WTC11 (cell line): Measurements from ENCODE around the gene F2R. TPM values are rescaled to one million over a fixed set of nuclear protein-coding genes. Genes with fewer than 3 reads are reported as not detected.

Source experiments
- ATAC-seq: fragments of 200-7000 bp; cut with Tn5 transposase; 2 replicates; pipeline ENCODE4 v1.10.0; 2021; ENCODE audit warnings: mild to moderate bottlenecking, moderate library complexity
- CTCF ChIA-PET: fragments of 300-600 bp; sonication (Branson Sonifier 250); formaldehyde crosslinking; loops from one replicate; lab custom pipeline; 2021; ENCODE audit warnings: antibody characterized with exemption; lab: Charles Lee
- POLR2A ChIA-PET: fragments of 350-600 bp; sonication (Branson Sonifier 250); formaldehyde crosslinking; loops from one replicate; lab custom pipeline; 2021; ENCODE audit warnings: antibody characterized with exemption; lab: Charles Lee
- DNase-seq: peaks from one replicate; pipeline ENCODE4 v3.0.0; 2021; ENCODE audit warnings: low spot score
- H3K27ac Mint-ChIP-seq: 2 replicates; pipeline ENCODE4 v1.8.0; 2021; ENCODE audit warnings: mixed read lengths
- H3K27me3 Mint-ChIP-seq: 2 replicates; pipeline ENCODE4 v1.8.0; 2021; ENCODE audit warnings: low read depth, mild to moderate bottlenecking, moderate library complexity, mixed read lengths
- H3K36me3 Mint-ChIP-seq: 2 replicates; pipeline ENCODE4 v1.8.0; 2021; ENCODE audit warnings: mixed read lengths
- H3K4me1 Mint-ChIP-seq: 2 replicates; pipeline ENCODE4 v1.8.0; 2022; ENCODE audit warnings: mixed read lengths
- H3K4me3 Mint-ChIP-seq: 2 replicates; pipeline ENCODE4 v1.8.0; 2021; ENCODE audit warnings: mild to moderate bottlenecking, moderate library complexity, mixed read lengths
- H3K9me3 Mint-ChIP-seq: 2 replicates; pipeline ENCODE4 v1.8.0; 2021; ENCODE audit warnings: mixed read lengths
- ATF6 ChIP-seq: sonication (generic); formaldehyde crosslinking; IDR thresholded peaks from 2 replicates; pipeline ENCODE4 v1.8.1; 2023; ENCODE audit warnings: mild to moderate bottlenecking, missing genetic modification reagents
- EMX1 ChIP-seq: fragments of 250-450 bp; sonication (Bioruptor Pico); IDR thresholded peaks from 2 replicates; pipeline ENCODE4 v1.8.0; 2021; ENCODE audit warnings: mild to moderate bottlenecking
- HMGXB4 ChIP-seq: sonication (generic); formaldehyde crosslinking; IDR thresholded peaks from 2 replicates; pipeline ENCODE4 v1.8.1; 2023; ENCODE audit warnings: mild to moderate bottlenecking, moderate library complexity, missing genetic modification reagents
- JAZF1 ChIP-seq: fragments of 250-450 bp; sonication (Bioruptor Pico); IDR thresholded peaks from 2 replicates; pipeline ENCODE4 v1.9.0; 2021; ENCODE audit warnings: moderate library complexity, mild to moderate bottlenecking, inconsistent platforms
- KAT7 ChIP-seq: sonication (generic); formaldehyde crosslinking; IDR thresholded peaks from 2 replicates; pipeline ENCODE4 v1.8.1; 2023; ENCODE audit warnings: missing genetic modification reagents, mild to moderate bottlenecking, borderline replicate concordance
- NFE2L1 ChIP-seq: sonication (generic); formaldehyde crosslinking; IDR thresholded peaks from 2 replicates; pipeline ENCODE4 v1.8.1; 2023; ENCODE audit warnings: missing genetic modification reagents
- NFYB ChIP-seq: sonication (generic); formaldehyde crosslinking; conservative IDR thresholded peaks from 2 replicates; pipeline ENCODE4 v1.8.0; 2022; ENCODE audit warnings: low read depth, missing genetic modification reagents
- NR3C1 ChIP-seq: sonication (generic); formaldehyde crosslinking; conservative IDR thresholded peaks from 2 replicates; pipeline ENCODE4 v1.8.1; 2023; ENCODE audit warnings: low read depth, mild to moderate bottlenecking, missing genetic modification reagents
- RORB ChIP-seq: fragments of 250-450 bp; sonication (Bioruptor Pico); IDR thresholded peaks from 2 replicates; pipeline ENCODE4 v1.9.0; 2021; ENCODE audit warnings: mild to moderate bottlenecking
- SMAD4 ChIP-seq: sonication (generic); formaldehyde crosslinking; IDR thresholded peaks from 2 replicates; pipeline ENCODE4 v1.8.0; 2022; ENCODE audit warnings: mild to moderate bottlenecking, missing genetic modification reagents
- STAT6 ChIP-seq: sonication (generic); formaldehyde crosslinking; conservative IDR thresholded peaks from 2 replicates; pipeline ENCODE4 v1.8.1; 2023; ENCODE audit warnings: mild to moderate bottlenecking, low read depth, missing genetic modification reagents, moderate library complexity
- ZBTB43 ChIP-seq: sonication (generic); formaldehyde crosslinking; IDR thresholded peaks from 2 replicates; pipeline ENCODE4 v1.8.1; 2023; ENCODE audit warnings: mild to moderate bottlenecking, missing genetic modification reagents
- ZNF138 ChIP-seq: sonication (generic); formaldehyde crosslinking; conservative IDR thresholded peaks from 2 replicates; pipeline ENCODE4 v1.8.1; 2022; ENCODE audit warnings: mild to moderate bottlenecking, moderate library complexity, missing genetic modification reagents
- ZNF232 ChIP-seq: sonication (generic); formaldehyde crosslinking; IDR thresholded peaks from 2 replicates; pipeline ENCODE4 v1.8.0; 2022; ENCODE audit warnings: mild to moderate bottlenecking, missing genetic modification reagents
- ZNF532 ChIP-seq: fragments of 250-450 bp; sonication (Bioruptor Pico); IDR thresholded peaks from 2 replicates; pipeline ENCODE4 v1.9.0; 2021; ENCODE audit warnings: mild to moderate bottlenecking, borderline replicate concordance
- ZNF671 ChIP-seq: fragments of 250-450 bp; sonication (Bioruptor Pico); IDR thresholded peaks from 2 replicates; pipeline ENCODE4 v1.8.0; 2021; ENCODE audit warnings: mild to moderate bottlenecking
- total RNA-seq: library from RNA; stranded (reverse); gene quantifications from 3 replicates; pipeline ENCODE4 v1.2.3, GENCODE V29; 2021
- TF ChIP-seq, protein P1 (sequence below): sonication (generic); formaldehyde crosslinking; IDR thresholded peaks from 2 replicates; pipeline ENCODE4 v1.8.0; 2022; ENCODE audit warnings: mild to moderate bottlenecking, missing genetic modification reagents

The F2R gene
- total RNA-seq, 1 experiment from 2014 or later, result 18.4 TPM

GRCh38 chr5:76694317-76694716 lies 21.6 kb upstream of the F2R start:
- ATAC-seq, result no peak
- H3K4me3 Mint-ChIP-seq, result no peak overlapping the region
- CTCF ChIA-PET, result interaction anchor here (1.2 kb wide), 1 partner anchor 519 kb away, joined by 4 read pairs; no protein-coding TSS in a partner anchor

DNA sequence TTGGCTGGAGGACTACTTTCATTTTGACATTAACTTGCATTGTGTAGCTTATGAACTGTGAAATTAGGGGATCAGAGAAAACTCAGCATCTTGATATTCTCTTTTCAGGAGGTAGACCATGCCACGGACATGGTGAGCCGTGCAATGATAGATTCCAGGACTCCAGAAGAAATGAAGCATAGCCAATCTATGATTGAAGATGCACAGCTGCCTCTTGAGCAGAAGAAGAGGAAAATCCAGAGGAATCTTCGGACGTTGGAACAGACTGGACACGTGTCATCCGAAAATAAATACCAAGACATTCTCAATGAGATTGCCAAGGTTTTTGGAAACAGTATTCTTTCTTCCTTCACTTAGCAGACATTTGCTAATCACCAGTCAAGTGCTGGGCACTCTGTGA lies 20.6 kb upstream of the F2R start:
- peaks cover 12% of the 10 kb centered on the region for H3K36me3 Mint-ChIP-seq
- no peak overlapping the region for H3K27ac Mint-ChIP-seq
- H3K27me3 Mint-ChIP-seq, result no peaks in the 10 kb centered on the region
- no peak for DNase-seq
- ChIA-PET POLR2A (no interaction called here), CTCF (interaction anchor here (1.2 kb wide), 1 partner anchor 520 kb away, joined by 4 read pairs; no protein-coding TSS in a partner anchor)
- H3K4me1 Mint-ChIP-seq, result no peaks in the 10 kb centered on the region
- H3K9me3 Mint-ChIP-seq, result no peaks in the 10 kb centered on the region
- H3K4me3 Mint-ChIP-seq, result no peak overlapping the region
- ATAC-seq, result no peak
- no peak for TF ChIP-seq NFYB (CRISPR knock-in tag)
- no peak for TF ChIP-seq HMGXB4 (CRISPR knock-in tag)
- TF ChIP-seq KAT7, result no peak
- no peak for TF ChIP-seq STAT6 (CRISPR knock-in tag)
- TF ChIP-seq RORB, result no peak
- no peak for TF ChIP-seq ZNF232 (CRISPR knock-in tag)

More at GRCh38 chr5:76694317-76694716, 21.6 kb upstream of the F2R start:
- POLR2A ChIA-PET, result no interaction called here
- DNase-seq, result no peak
- TF ChIP-seq ZNF138 (CRISPR knock-in tag) (no peak), JAZF1 (CRISPR knock-in tag) (no peak), ZNF671 (CRISPR knock-in tag) (no peak), NFE2L1 (CRISPR knock-in tag) (no peak), ZBTB43 (CRISPR knock-in tag) (no peak), ATF6 (CRISPR knock-in tag) (no peak), NR3C1 (no peak), ZNF532 (CRISPR knock-in tag) (no peak), EMX1 (CRISPR knock-in tag) (no peak), SMAD4 (CRISPR knock-in tag) (no peak)
- TF ChIP-seq, protein P1, sequence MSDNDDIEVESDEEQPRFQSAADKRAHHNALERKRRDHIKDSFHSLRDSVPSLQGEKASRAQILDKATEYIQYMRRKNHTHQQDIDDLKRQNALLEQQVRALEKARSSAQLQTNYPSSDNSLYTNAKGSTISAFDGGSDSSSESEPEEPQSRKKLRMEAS (CRISPR knock-in tag), result no peak
- Mint-ChIP-seq H3K27me3 (no peaks in the 10 kb centered on the region), H3K4me1 (no peaks in the 10 kb centered on the region), H3K9me3 (no peaks in the 10 kb centered on the region), H3K36me3 (peaks cover 12% of the 10 kb centered on the region), H3K27ac (no peak overlapping the region)
